ENCODE results near the gene TNFRSF12A. TPM values are rescaled to one million over a fixed set of nuclear protein-coding genes. Genes with fewer than 3 reads are reported as not detected.
A peak's percentile ranks its signal among the peaks of the same experiment; 100 is the strongest.

TNFRSF12A gene
- total and polyA plus RNA-seq, 8 donors: 1.8 to 134 (median 51.6) TPM

- intact Hi-C loops (cut with DNase I; ENCODE audit: low total_unique reads): loop anchor here (5.0 kb wide), 1 partner anchor 68 kb away; no protein-coding TSS in a partner anchor
- 0% methylated on average over 15 to 67 of the region's 67 CpGs for WGBS, 5 donors
Observed at GRCh38 chr16:3059041-3059722, 39.0 kb downstream of the TNFRSF12A start.

DNA sequence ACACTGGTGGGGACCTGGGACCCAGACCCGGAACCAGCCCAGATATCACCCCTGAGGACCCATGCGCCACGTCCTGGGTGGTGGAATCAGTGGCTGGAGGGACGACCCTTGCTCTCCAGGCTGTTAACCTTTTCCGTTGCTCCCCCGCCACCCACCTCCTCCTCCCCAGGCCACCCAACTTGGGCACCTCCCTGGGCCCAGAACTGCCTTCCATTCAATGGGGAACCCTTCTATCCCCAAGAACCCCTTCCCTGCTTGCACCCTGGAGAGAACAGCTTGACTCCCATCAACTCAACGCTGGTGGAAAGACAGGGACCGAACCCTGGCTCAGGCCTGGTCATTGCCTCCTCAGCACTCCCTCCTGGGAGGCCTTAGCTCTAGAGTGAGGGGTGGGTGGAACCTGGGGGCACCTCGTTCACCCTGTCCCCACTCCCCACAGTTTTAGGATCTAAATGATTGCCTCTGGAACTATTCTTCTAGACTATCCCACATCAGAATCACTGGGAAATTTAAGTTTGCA is 39.6 kb downstream of the TNFRSF12A start:
- Histone ChIP-seq H3K36me3 (peaks cover 0 to 5% (median under 1%) of the 10 kb centered on the region in 4 donors), H3K4me1 (peaks cover 18 to 53% (median 26%) of the 10 kb centered on the region in 4 donors), H3K27me3 (peaks cover 0 to 8% (median 0%) of the 10 kb centered on the region in 3 donors), H3K27ac (peak overlapping the region; percentile 75 to 88 (median 85)), H3K4me3 (peak overlapping the region; percentile 57 to 92 (median 78)), H3K9me3 (no peaks in the 10 kb centered on the region)
- TF ChIP-seq POLR2A (IDR thresholded peaks at IDR 0.05): no peak
- TF ChIP-seq CTCF (IDR thresholded peaks at IDR 0.05): no peak
- no peak for TF ChIP-seq POLR2AphosphoS5 (IDR thresholded peaks at IDR 0.05)
- no peak for TF ChIP-seq EP300 (IDR thresholded peaks at IDR 0.05)
- intact Hi-C loops (cut with DNase I; ENCODE audit: low total_unique reads): loop anchor here (5.0 kb wide), 1 partner anchor 68 kb away; no protein-coding TSS in a partner anchor
- WGBS, 5 donors: 50 to 65% (median 53%) methylated on average over 9 of the region's 9 CpGs
- no peak for DNase-seq

More at GRCh38 chr16:3059041-3059722, 39.0 kb downstream of the TNFRSF12A start:
- Histone ChIP-seq H3K27me3 (peaks cover 0 to 8% (median 0%) of the 10 kb centered on the region in 3 donors), H3K9me3 (no peaks in the 10 kb centered on the region), H3K27ac (peak overlapping the region; percentile 75 to 88 (median 85)), H3K4me3 (peak overlapping the region; percentile 57 to 92 (median 78)), H3K36me3 (peaks cover 0 to 8% (median 2%) of the 10 kb centered on the region in 4 donors), H3K4me1 (peaks cover 15 to 52% (median 23%) of the 10 kb centered on the region in 4 donors)
- no peak for TF ChIP-seq EP300 (IDR thresholded peaks at IDR 0.05)
- no peak for TF ChIP-seq POLR2A (IDR thresholded peaks at IDR 0.05)
- TF ChIP-seq POLR2AphosphoS5 (IDR thresholded peaks at IDR 0.05): peak; percentile 21 to 85 (median 69)
- TF ChIP-seq CTCF (IDR thresholded peaks at IDR 0.05): peak in 5 of 7 experiments; percentile 64 to 98 (median 91)
- DNase-seq: peak; percentile 91 to 97

GRCh38 chr16:3060339-3061127 is 40.4 kb downstream of the TNFRSF12A start:
- no peak for TF ChIP-seq POLR2A (IDR thresholded peaks at IDR 0.05)
- no peak for TF ChIP-seq CTCF (IDR thresholded peaks at IDR 0.05)
- no peak for TF ChIP-seq POLR2AphosphoS5 (IDR thresholded peaks at IDR 0.05)
- no peak for TF ChIP-seq EP300 (IDR thresholded peaks at IDR 0.05)
- Histone ChIP-seq H3K4me3 (no peak overlapping the region), H3K27me3 (peaks cover 0 to 8% (median 0%) of the 10 kb centered on the region in 3 donors), H3K4me1 (peaks cover 25 to 53% (median 31%) of the 10 kb centered on the region in 4 donors), H3K27ac (peak overlapping the region; percentile 8 to 88 (median 85)), H3K36me3 (peaks cover 0 to 5% (median 0%) of the 10 kb centered on the region in 4 donors), H3K9me3 (no peaks in the 10 kb centered on the region)
- intact Hi-C loops (cut with DNase I; ENCODE audit: low total_unique reads): no loop called here
- 78 to 86% (median 79%) methylated on average over 14 of the region's 14 CpGs for WGBS, 5 donors
- no peak for DNase-seq

DNA sequence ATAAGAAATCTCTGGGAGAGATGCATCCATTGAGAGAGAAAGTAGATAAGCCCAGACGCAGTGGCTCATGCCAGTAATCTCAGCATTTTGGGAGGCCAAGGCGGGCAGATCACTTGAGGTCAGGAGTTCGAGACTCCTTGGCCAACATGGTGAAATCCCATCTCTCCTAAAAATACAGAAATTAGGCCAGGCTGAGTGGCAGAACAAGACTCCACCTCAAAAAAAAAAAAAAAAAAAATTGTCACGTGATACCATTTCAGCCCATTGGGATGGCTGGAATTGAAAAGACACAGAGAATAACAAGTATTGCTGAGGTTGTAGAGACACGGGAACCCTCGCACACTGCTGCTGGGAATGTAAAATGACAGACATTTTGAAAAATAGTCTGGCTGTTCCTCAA is 42.4 kb downstream of the TNFRSF12A start:
- 82 to 92% (median 90%) methylated on average over 6 of the region's 6 CpGs for WGBS, 5 donors
- Histone ChIP-seq H3K4me1 (peaks cover 28 to 51% (median 33%) of the 10 kb centered on the region in 4 donors), H3K4me3 (no peak overlapping the region), H3K36me3 (no peaks in the 10 kb centered on the region), H3K27me3 (peaks cover 0 to 8% (median 0%) of the 10 kb centered on the region in 3 donors), H3K9me3 (no peaks in the 10 kb centered on the region), H3K27ac (no peak overlapping the region)
- no peak for TF ChIP-seq EP300 (IDR thresholded peaks at IDR 0.05)
- no peak for TF ChIP-seq POLR2A (IDR thresholded peaks at IDR 0.05)
- no peak for TF ChIP-seq CTCF (IDR thresholded peaks at IDR 0.05)
- TF ChIP-seq POLR2AphosphoS5 (IDR thresholded peaks at IDR 0.05): no peak
- no peak for DNase-seq
- intact Hi-C loops (cut with DNase I; ENCODE audit: low total_unique reads): no loop called here
